ENCODE data around the gene PTK6.

DNA sequence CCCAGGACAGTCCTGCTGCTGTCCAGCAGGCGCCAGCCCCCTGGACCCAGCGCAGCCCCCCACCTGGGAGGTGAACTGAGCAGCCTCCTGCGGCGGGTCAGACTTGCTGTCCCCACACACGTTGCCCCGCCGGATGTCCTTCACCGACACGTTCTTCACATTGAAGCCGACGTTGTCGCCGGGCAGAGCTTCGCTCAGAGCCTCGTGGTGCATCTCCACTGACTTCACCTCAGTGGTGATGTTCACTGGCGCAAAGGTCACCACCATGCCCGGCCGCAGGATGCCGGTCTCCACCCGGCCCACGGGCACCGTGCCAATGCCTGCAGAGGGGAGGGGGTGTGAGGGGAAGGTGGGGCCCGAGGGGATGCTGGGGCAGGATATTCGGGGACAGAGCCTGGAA, 46.8 kb downstream of the PTK6 start:
- TF ChIP-seq POLR2A (IDR thresholded peaks at IDR 0.05) (no peak), CTCF (IDR thresholded peaks at IDR 0.05) (no peak)

All from Peyer's patch (tissue), 4 donors.